Caco-2 (cell line): ENCODE data around the gene FRMD8. TPM values are rescaled to one million over a fixed set of nuclear protein-coding genes. Genes with fewer than 3 reads are reported as not detected.

ENCODE experiments used
- BruUV-seq: library from RNA; stranded (reverse); fragments of 400-500 nt; replicated peaks from 2 replicates; lab custom pipeline; 2021; lab: Mats Ljungman, UMichigan
- CTCF ChIA-PET: fragments of 300-600 bp; sonication (Branson Sonifier 250); formaldehyde crosslinking; loops from one replicate; lab custom pipeline; 2022; ENCODE audit warnings: antibody characterized with exemption; lab: Charles Lee
- POLR2A ChIA-PET: fragments of 300-600 bp; sonication (Branson Sonifier 250); formaldehyde crosslinking; loops from one replicate; lab custom pipeline; 2022; ENCODE audit warnings: antibody characterized with exemption; lab: Charles Lee
- DNase-seq, 2 experiments: peaks; one replicate each; pipeline versions ENCODE4 v3.0.0 to v3.0.0-alpha.2; 2020 to 2022
- H3K27me3 ChIP-seq: replicated peaks from 2 replicates; pipeline ENCODE4 v1.6.0; 2011; ENCODE audit warnings: low read length; ENCODE audit not compliant: control insufficient read depth, insufficient read depth
- H3K36me3 ChIP-seq: 2 replicates; pipeline ENCODE4 v1.5.1; 2011; ENCODE audit warnings: low read length; ENCODE audit not compliant: control insufficient read depth, insufficient read depth
- H3K4me1 ChIP-seq: fragments of 250-450 bp; sonication (Bioruptor Pico); 2 replicates; pipeline ENCODE4 v1.5.1; 2020; ENCODE audit warnings: mild to moderate bottlenecking
- H3K4me3 ChIP-seq: 2 replicates; pipeline ENCODE4 v1.5.1; 2011; ENCODE audit warnings: low read depth, mild to moderate bottlenecking, control low read depth, low read length
- H3K9me3 ChIP-seq: fragments of 250-450 bp; sonication (Bioruptor Pico); 2 replicates; pipeline ENCODE4 v1.5.1; 2020; ENCODE audit warnings: mild to moderate bottlenecking, moderate library complexity
- H3K27ac Mint-ChIP-seq: one replicate; pipeline ENCODE4 v1.8.0; 2022; ENCODE audit warnings: mixed read lengths; ENCODE audit not compliant: unreplicated experiment
- H3K27me3 Mint-ChIP-seq: one replicate; pipeline ENCODE4 v1.8.0; 2022; ENCODE audit warnings: mixed read lengths; ENCODE audit not compliant: insufficient read depth, unreplicated experiment
- H3K36me3 Mint-ChIP-seq: one replicate; pipeline ENCODE4 v1.8.0; 2022; ENCODE audit warnings: mild to moderate bottlenecking, mixed read lengths; ENCODE audit not compliant: insufficient read depth, unreplicated experiment
- H3K4me1 Mint-ChIP-seq: one replicate; pipeline ENCODE4 v1.8.0; 2022; ENCODE audit warnings: low read depth, mixed read lengths; ENCODE audit not compliant: unreplicated experiment
- H3K4me3 Mint-ChIP-seq: one replicate; pipeline ENCODE4 v1.8.0; 2022; ENCODE audit warnings: mild to moderate bottlenecking, moderate library complexity, mixed read lengths; ENCODE audit not compliant: unreplicated experiment
- H3K9me3 Mint-ChIP-seq: one replicate; pipeline ENCODE4 v1.8.0; 2022; ENCODE audit warnings: mixed read lengths; ENCODE audit not compliant: unreplicated experiment
- intact Hi-C: fragments of 100-400 bp; cut with micrococcal nuclease; formaldehyde crosslinking; loops from one replicate; pipeline ENCODE4 v1.10.0; 2022; ENCODE audit not compliant: unreplicated experiment
- total RNA-seq: library from RNA; stranded (reverse); gene quantifications from 2 replicates; pipeline ENCODE4 v1.2.3, GENCODE V29; 2022
- TF ChIP-seq, protein P1 (sequence below), 2 experiments: fragments of 200-600 bp in 1 of 2; IDR thresholded peaks; 1 replicate in 1 of 2; 2 replicates in 1 of 2; pipeline versions ENCODE4 v1.5.1 to v1.8.0; 2011 to 2022; ENCODE audit warnings: antibody characterized with exemption in 1 of 2, control low read depth in 1 of 2, inconsistent platforms in 1 of 2, low read depth in 1 of 2, low read length in 1 of 2, mild to moderate bottlenecking in 1 of 2, moderate library complexity in 1 of 2; ENCODE audit not compliant: insufficient read depth in 1 of 2, severe bottlenecking in 1 of 2, unreplicated experiment in 1 of 2

Gene FRMD8
- total RNA-seq, 1 experiment from 2014 or later = 38.2 TPM

DNA sequence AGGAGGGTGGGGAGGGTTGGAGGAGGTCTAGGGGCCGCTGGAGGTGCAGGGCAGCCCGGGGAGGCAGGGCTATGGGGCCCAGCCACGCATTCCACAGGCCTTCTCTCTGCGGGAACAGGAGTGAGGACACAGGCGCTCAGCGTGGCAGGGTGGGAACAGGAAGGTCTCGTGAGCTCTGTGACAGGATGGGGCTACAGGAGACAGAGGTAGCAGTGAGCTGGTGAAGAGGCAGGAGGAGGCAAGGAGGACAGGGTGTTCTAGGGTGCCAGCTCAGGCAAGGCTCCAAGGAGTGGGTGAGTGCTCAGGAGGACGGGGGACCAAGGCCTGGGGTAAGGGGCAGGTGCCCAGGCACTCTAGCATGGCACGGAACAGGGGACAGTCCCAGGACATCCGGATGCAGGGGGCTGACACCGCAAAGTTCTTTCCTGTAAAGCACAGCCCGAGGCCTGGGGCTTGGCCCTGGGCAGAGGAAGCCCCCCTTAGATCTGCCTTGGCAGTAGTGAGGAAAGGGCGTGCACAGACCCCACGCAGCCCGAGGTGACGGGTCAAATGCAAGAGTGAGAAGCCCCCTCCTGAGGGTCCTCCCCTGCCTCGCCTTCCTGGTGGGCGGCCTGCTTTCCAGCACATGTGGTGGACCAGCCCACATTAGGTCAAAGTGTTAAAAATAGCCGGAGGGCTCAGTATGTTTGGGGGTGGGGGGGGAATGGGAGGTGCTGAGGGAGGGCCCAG lies 31.4 kb downstream of the FRMD8 start:
- Histone ChIP-seq H3K9me3 (no peaks in the 10 kb centered on the region), H3K4me1 (peaks cover 55% of the 10 kb centered on the region), H3K4me3 (peak overlapping the region; percentile 4), H3K36me3 (no peaks in the 10 kb centered on the region), H3K27me3 (no peaks in the 10 kb centered on the region)
- H3K4me3 Mint-ChIP-seq = peak overlapping the region; percentile 73
- H3K36me3 Mint-ChIP-seq = peaks cover 46% of the 10 kb centered on the region
- POLR2A ChIA-PET = interaction anchor here (0.9 to 7.8 kb wide), 12 partner anchors 11 to 283 kb away, joined by 3 to 104 read pairs (median 8); partner anchors contain the start of gene MALAT1
- TSS peak; percentile 4 for BruUV-seq
- H3K9me3 Mint-ChIP-seq = no peaks in the 10 kb centered on the region
- intact Hi-C loops = loop anchor here (1.0 to 5.0 kb wide), 5 partner anchors 47 to 189 kb away; no protein-coding TSS in a partner anchor
- H3K4me1 Mint-ChIP-seq = peaks cover 44% of the 10 kb centered on the region
- peak in 1 of 2 experiments; percentile 62 for DNase-seq
- H3K27me3 Mint-ChIP-seq = peaks cover 3% of the 10 kb centered on the region
- H3K27ac Mint-ChIP-seq = peak overlapping the region; percentile 95
- TF ChIP-seq, protein P1, sequence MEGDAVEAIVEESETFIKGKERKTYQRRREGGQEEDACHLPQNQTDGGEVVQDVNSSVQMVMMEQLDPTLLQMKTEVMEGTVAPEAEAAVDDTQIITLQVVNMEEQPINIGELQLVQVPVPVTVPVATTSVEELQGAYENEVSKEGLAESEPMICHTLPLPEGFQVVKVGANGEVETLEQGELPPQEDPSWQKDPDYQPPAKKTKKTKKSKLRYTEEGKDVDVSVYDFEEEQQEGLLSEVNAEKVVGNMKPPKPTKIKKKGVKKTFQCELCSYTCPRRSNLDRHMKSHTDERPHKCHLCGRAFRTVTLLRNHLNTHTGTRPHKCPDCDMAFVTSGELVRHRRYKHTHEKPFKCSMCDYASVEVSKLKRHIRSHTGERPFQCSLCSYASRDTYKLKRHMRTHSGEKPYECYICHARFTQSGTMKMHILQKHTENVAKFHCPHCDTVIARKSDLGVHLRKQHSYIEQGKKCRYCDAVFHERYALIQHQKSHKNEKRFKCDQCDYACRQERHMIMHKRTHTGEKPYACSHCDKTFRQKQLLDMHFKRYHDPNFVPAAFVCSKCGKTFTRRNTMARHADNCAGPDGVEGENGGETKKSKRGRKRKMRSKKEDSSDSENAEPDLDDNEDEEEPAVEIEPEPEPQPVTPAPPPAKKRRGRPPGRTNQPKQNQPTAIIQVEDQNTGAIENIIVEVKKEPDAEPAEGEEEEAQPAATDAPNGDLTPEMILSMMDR (IDR thresholded peaks at IDR 0.05; ENCODE audit: insufficient read depth in 1 of 2, low read depth in 1 of 2, low read length in 1 of 2, severe bottlenecking in 1 of 2, unreplicated experiment in 1 of 2) = no peak
- CTCF ChIA-PET = interaction anchor here (0.5 to 4.2 kb wide), 12 partner anchors 14 to 1049 kb away, joined by 3 to 21 read pairs (median 6); partner anchors contain the start of gene SLC25A45

DNA sequence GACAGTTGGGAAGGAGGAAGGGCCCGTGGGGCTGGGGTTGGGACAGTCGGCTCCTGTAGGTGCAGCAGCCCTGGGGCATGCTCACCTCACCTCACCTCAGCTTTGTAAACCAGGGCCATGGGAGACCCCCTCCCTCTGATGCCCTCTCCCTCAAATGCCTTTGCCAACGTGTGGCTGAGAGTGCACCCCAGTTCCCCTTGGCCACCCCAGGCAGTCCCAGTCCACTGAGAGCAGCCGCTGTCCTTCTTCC lies 31.9 kb downstream of the FRMD8 start:
- Mint-ChIP-seq H3K4me3 (peak overlapping the region; percentile 73), H3K27me3 (peaks cover 5% of the 10 kb centered on the region), H3K9me3 (no peaks in the 10 kb centered on the region), H3K27ac (peak overlapping the region; percentile 95), H3K36me3 (peaks cover 51% of the 10 kb centered on the region), H3K4me1 (peaks cover 47% of the 10 kb centered on the region)
- no peak for DNase-seq
- H3K9me3 ChIP-seq = no peaks in the 10 kb centered on the region
- BruUV-seq = no TSS peak
- intact Hi-C loops = loop anchor here (1.0 to 5.0 kb wide), 5 partner anchors 48 to 189 kb away; no protein-coding TSS in a partner anchor
- CTCF ChIA-PET = interaction anchor here (0.6 to 4.2 kb wide), 12 partner anchors 24 to 93 kb away, joined by 3 to 21 read pairs (median 6); partner anchors contain the start of gene SLC25A45
- H3K36me3 ChIP-seq = no peaks in the 10 kb centered on the region
- H3K4me1 ChIP-seq = peaks cover 55% of the 10 kb centered on the region
- TF ChIP-seq, protein P1 (IDR thresholded peaks at IDR 0.05; ENCODE audit: insufficient read depth in 1 of 2, low read depth in 1 of 2, low read length in 1 of 2, severe bottlenecking in 1 of 2, unreplicated experiment in 1 of 2) = no peak
- H3K27me3 ChIP-seq = no peaks in the 10 kb centered on the region
- POLR2A ChIA-PET = interaction anchor here (0.7 to 7.8 kb wide), 12 partner anchors 11 to 283 kb away, joined by 3 to 104 read pairs (median 8); partner anchors contain the start of gene MALAT1
- H3K4me3 ChIP-seq = peak overlapping the region; percentile 25

DNA sequence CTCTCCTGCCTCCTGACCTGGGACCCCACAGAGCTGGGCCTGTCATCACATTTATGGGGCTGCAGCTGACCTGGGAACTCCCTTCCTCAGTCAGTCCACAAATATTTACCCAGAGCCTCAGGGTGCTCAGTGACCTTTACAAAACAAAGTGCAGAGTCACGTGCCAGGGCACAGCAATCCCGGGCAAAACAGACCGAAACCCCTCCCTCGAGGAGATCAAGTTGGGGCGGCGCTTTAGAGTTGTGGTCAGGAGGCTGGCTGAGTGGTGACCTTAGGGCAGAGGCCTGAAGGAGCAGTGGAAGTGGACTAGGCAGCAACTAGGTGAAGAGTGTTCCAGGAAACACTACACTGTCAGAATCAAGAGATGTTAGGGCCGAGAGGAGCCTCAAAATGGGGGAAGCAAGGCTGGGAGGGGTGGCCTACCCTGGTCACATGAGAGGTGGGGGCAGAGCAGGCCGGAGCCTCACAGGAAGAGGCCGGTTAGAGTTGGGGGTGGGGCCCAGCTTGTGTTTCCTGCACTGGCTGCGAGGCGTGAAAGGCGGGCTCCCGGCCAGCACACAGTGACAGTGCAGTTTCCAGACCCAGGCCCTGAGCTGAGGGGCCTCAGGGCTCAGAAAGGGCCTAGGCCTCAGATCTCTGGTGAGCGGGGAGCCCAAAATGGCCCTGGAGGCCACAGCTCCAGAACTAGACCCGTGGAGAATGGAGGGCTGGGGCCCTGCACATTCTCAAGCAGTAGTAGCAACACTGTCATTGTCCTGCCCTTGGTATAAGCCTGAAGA lies 32.4 kb downstream of the FRMD8 start:
- no peaks in the 10 kb centered on the region for H3K9me3 ChIP-seq
- H3K4me1 Mint-ChIP-seq = peaks cover 47% of the 10 kb centered on the region
- peaks cover 56% of the 10 kb centered on the region for H3K36me3 Mint-ChIP-seq
- H3K4me3 Mint-ChIP-seq = peak overlapping the region; percentile 73
- no peaks in the 10 kb centered on the region for H3K27me3 ChIP-seq
- peaks cover 55% of the 10 kb centered on the region for H3K4me1 ChIP-seq
- H3K27me3 Mint-ChIP-seq = peaks cover 5% of the 10 kb centered on the region
- H3K27ac Mint-ChIP-seq = peak overlapping the region; percentile 95
- no TSS peak for BruUV-seq
- peak; percentile 96 to 98 for DNase-seq
- intact Hi-C loops = loop anchor here (1.0 to 5.0 kb wide), 5 partner anchors 48 to 188 kb away; no protein-coding TSS in a partner anchor
- TF ChIP-seq, protein P1 (IDR thresholded peaks at IDR 0.05; ENCODE audit: insufficient read depth in 1 of 2, low read depth in 1 of 2, low read length in 1 of 2, severe bottlenecking in 1 of 2, unreplicated experiment in 1 of 2) = no peak
- CTCF ChIA-PET = interaction anchor here (0.5 to 4.2 kb wide), 14 partner anchors 24 to 144 kb away, joined by 3 to 21 read pairs (median 5); partner anchors contain the start of genes SCYL1 and SLC25A45
- H3K4me3 ChIP-seq = peak overlapping the region; percentile 25
- POLR2A ChIA-PET = interaction anchor here (0.6 to 7.8 kb wide), 14 partner anchors 10 to 284 kb away, joined by 3 to 104 read pairs (median 6); partner anchors contain the start of genes FRMD8 and MALAT1
- H3K9me3 Mint-ChIP-seq = no peaks in the 10 kb centered on the region
- H3K36me3 ChIP-seq = peaks cover 2% of the 10 kb centered on the region; the same call in 1 of the 2 replicates
